Stimulated activated CD8-positive, alpha-beta memory T cell treated with anti-CD3 and anti-CD28 coated beads, Interleukin-7, amount 100 ng/mL, for 24 hours (primary cell): ENCODE measurements around the gene ABLIM2.

Source experiments
- DNase-seq: peaks from one replicate; pipeline ENCODE4 v3.0.0-alpha.2; 2020; ENCODE audit warnings: low read depth

ABLIM2 gene

DNA sequence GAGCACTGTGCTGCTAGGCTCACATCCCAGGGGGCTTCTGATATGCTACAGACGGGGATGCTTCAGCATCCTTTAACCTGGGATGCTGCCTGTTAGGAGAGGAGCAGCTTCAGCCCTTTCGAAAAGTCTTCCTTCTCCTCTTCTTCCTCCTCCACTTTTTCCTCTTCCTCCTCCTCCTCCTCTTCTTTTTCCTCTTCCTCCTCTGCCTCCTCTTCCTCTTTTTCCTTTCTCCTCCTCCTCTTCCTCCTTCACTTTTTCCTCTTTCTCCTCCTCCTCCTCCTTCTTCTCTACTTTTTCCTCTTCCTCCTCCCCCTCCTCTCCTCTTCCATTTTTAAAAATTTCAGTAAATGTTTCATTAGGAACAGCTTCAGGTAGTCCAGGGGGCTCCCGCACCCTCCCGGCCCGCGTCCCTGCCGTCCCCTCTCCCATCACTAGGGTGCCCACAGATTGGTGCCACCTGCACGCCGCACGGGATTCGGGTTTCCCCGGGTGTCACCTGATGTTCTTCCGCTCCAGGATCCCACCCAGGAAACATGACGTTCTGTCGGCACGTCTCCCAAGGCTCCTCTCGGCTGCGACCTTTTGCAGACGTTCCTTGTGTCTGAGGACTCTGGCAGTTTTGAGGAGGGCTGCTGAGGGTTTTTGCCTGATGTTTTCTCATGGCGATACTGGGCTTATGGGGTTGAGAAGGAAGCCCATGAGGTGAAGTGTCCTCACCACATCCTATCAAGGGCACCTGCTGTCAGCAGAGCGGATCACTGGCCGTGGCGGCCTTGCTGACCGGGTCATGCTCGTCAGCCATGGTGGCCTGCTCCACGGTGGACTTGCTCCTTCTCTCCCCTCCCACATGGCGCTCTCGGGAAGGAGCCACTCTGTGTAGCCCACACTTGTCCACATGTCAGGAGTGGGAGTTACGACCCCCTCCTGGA lies 135.6 kb downstream of the ABLIM2 start:
- no peak for DNase-seq

DNA sequence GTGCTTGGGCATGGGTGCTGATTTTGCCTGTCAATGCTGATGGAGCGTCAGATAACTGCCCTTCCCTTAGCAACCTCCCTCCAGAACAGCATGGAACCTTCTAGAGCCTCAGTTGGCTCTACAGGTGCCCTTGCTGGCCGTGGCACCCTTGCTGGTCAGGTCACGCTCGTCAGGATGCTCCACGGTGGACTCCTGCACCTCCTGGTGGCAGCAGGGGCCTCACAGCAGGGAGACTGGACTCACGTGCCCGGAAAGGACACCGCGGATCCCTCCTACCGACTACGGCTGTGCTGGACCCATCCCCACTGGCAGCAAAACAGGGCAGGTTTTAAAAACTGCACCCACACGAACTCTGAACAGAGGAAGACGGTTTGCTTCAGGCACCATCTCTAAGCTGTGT lies 136.8 kb downstream of the ABLIM2 start:
- DNase-seq = no peak

DNA sequence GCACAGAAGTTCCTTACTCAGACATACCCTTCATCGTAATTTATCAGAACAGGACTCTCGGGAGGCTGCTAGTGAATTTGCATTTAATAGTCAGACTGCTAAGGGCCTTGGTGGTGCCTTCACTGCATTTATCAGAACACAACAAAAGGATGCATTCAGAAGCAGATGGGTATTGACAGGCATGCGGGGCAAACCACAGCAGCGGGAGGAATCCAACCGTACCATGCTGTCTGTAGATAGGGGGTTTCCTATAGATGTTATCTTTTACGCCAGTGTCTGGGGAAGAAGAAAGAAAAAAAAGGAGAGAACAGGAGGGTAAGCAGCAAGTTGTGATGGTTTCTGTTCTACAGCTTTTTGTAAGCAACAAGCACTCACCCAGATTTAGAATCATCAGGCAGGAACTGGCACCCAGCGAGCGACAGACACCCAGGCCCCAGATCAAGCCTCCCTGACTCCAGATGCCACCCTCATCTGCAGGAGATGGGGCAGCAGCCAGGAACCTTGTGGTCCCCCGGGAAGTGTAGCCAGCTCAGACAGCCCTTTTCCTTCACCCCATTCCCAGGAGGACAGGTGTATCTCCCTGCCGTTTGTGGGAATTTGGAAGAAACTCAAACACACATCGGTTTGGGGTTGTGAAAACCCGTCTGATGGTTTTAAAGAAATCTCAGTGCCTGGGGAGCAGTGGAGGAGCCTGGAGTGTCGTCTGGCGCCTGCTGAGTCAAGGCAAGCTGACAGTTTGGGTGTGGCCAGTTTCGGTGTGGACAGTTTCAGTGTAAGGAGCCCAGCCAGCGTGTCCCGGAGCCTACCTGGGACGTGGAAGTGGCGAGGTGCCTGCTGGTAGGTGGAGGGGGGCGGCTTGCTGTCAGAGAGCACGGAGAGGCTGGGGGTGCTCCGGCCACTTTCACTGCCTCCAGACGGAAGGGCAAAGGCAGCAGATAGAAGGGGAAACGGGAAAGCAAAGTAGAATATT lies 138.9 kb downstream of the ABLIM2 start:
- no peak for DNase-seq

DNA sequence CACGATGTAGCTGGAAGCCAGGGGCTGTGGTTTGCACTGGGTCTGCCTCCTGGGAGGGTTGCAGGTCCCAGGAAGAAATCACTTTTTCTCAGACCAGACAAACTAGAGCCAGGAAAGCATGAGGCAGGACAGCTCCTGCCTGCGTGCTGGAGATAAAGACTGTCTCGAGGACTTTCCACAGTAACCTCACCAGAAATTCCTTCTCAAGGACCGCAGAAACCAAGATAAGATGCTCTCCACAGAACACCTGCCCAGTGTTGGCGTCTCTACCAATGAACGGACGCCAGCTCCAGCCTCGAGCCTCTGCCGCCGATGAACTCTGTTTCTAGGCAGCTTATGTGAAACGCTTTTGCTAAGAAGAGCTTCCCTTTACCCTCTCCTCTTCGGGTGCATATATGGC lies 142.1 kb downstream of the ABLIM2 start:
- no peak for DNase-seq

DNA sequence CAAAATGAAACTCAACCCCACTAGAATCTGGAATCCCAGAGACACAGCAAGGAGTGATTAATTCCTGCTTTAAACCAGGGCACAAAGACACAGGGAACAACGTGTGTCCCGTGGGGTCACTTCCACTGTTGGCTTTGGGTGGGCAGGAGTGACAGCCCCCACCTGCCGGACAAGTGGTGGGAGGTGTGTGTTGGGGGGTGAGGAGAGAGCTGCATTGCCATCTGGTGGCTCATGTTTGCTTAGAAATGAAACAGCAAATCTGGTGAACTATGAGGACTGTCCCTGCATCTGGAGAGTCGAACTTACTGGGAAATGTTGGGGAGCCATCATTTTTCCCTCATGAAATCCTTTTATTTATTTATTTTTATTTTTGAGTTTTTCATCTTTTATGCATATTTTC lies 143.1 kb downstream of the ABLIM2 start:
- DNase-seq = no peak

DNA sequence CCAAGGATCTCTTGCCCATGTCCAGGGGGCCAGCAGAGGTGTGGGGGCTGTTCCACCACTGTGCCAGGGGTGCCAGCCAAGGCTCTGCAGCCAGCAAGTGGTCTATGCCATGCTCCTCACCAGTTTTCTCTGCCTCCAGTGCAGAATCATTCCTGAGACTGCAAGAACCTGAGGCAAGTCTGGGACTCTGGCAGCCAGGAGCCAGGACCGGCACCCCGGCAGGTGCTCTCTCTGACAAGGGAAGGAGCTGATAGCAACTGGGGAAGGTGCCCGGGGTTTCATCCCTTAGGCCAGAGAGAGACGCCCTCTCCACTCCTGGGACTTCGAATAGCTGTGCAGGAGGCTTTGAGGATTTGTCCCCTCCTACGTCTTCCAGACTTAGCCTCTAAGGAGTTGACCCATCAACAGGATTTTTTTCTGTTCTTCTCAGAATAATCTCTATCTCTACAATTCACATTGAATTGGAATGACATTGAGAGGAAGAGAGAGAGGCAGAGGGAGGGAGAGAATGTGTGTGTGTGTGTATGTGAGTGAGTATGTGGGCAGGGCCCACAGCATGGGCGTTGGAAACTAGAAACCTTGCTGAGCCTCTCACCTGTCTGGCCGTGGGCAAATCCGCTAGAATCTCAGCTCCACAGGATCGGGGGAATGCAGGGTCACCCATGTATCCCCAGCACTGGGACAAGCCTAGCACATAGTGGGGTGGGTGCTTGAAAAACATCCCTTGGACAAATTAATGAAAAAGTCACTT lies 144.5 kb downstream of the ABLIM2 start:
- no peak for DNase-seq

DNA sequence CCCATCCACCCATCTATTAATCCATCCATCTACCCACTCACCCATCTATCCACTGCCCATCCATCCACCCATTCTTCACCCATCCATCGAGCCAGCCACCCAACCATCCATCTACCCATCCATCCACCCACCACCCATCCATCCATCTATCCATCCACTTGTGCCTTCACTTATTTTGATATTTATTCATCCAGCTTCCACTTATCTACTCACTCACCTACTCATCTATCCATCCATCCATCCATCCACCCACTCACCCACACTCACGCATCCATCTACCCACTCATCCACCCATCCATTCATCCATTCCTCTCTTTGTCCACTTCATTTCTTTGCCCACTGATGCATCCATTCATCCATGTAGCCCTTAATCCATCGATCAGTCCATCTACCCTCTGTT lies 146.1 kb downstream of the ABLIM2 start:
- DNase-seq = no peak

DNA sequence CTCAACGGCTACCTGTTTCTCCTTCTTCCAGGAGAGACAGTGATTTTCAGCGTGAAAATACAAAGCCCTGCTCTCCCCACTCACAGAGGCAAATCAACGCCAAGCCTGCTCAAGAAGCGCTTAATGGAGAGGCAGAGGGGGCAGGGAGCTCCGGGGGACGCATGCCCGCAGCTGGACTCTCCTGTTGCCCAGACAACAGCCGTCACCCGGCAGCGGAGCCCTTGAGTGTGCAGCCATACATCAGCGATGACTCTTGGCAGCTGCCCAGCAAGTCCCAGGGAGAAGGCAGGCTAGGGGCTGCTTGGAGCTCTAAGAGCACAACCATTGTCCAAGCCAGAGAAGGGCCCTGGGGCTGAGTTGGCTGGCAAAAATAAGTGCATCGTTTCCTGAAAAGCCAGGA lies 148.0 kb downstream of the ABLIM2 start:
- no peak for DNase-seq

DNA sequence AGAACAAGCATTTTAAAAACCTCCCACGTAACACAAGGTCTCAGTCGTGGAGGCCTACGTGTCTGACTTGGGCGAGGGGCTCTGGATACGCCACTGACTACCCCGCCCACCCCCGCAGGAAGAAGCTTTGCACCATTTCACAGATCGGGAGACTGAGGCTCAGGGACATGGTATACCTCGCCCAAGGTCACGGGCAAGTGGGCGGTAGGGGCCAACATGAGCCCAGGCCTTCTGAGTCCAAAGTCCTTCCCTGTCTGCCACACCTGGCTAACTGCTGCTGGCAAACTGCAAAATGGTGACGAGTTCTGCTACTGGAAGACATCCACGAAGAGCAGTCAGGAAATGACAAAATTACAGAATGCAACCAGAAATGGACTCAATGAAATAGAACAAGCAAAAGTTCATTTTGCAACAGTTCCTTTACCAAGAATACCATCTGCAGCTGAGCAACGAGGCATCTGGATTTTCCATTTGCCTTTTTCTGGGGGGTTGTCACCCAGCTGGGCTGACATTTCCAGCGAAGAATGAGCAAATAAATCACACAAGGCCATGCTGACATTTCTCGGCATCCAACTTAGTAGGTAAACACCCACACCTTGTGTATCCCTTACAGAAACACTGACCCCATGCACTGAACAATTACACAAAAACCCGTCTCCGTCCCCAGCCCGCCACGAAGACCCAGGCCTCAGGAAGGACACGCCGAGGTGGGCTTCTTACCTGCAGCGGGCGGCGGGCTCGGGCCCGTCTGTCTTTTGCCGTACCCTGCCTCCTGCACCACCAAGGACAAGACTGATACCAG lies 148.7 kb downstream of the ABLIM2 start:
- DNase-seq = no peak

DNA sequence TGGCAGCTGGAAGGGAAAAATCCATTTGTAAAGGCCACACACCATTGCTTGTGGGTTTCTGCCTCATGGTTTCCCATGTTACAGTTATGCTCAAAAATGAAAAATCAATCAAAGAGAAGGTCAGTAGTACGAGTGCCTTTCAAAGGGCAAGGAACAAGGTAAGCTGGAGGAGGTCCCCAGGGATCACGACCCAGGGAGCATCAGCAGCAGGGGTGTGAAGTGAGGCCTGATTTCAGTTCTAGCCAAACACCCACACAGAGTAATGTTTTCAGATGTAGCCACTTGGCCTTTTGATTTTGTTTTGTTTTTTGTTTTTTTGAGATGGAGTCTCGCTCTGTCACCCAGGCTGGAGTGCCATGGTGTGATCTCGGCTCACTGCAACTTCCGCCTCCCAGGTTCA lies 149.5 kb downstream of the ABLIM2 start:
- no peak for DNase-seq

DNA sequence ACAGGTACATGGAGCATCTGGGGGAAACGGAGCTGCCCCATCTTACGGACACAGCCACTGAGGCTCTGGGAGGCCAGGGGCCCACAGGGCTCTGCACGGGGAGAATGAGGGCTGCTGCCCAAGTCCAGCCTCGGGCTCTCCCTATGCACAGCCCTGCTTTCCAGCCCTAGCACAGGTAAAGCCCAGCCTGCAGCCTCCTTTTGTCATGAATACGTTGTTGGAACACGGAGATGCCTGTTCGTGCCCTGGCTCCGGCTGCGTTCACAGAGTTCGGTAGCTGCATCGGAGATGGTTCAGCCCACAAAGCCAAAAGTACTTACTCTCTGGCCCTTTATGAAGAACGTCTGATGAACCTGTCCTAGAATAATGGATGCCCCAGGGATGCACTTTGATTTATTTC lies 150.2 kb downstream of the ABLIM2 start:
- DNase-seq = no peak

DNA sequence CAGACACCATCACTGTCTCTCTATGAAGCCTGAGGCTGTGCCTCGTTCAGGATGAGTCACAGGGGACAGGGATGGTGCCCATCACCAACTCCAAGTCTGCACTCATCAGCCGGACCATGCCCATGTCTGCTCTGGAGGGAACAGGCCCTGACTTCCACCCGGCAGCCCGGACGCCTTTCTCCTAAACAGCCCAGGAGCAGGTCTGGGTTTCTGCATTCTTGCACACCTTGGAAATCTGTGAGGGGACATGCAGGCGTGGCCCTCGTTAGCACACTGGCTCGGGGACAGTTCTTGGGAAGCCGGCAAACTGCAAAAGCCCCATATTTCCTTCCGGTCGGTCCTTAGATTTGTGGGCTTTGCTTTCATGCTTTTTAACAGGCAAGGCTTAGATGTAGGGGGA lies 151.0 kb downstream of the ABLIM2 start:
- DNase-seq = no peak

DNA sequence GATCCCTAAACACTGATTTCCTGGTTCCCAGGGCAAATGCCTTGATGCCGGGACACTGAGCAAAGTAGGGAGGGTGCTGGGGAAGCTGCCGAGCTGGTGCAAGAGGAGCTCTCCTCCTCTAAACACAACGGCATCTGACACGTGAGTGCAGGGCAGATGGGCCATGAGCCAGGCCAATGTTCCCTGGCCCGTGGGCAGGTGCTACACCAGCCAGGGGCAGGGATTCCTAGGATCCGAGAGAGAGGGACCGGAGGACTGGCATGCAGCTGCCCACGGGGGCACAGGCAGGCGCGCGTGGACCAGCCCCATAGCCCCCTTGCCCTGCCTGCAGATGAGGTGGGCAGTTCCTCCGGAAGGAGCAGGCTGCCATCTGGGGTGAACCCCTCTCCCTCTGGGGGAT lies 152.1 kb downstream of the ABLIM2 start:
- no peak for DNase-seq

DNA sequence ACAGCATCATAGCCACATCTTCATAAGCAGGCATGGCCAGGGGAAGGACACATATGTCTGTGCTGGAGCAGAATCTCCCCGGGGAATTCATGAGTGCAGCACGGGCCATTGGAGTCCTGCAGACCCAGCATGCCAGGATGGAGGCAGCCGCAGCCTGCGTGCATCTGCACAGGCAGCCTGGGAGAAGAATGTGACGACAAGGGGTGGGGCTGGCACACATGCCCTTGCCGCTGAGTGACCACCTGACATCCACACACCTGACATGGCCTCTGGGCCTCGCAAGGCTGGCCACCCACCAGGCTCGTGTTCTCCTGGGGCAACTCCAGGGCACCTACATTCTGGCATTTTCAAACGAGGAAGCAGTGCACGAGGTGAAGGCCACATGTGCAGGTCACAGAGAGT lies 152.8 kb downstream of the ABLIM2 start:
- no peak for DNase-seq

DNA sequence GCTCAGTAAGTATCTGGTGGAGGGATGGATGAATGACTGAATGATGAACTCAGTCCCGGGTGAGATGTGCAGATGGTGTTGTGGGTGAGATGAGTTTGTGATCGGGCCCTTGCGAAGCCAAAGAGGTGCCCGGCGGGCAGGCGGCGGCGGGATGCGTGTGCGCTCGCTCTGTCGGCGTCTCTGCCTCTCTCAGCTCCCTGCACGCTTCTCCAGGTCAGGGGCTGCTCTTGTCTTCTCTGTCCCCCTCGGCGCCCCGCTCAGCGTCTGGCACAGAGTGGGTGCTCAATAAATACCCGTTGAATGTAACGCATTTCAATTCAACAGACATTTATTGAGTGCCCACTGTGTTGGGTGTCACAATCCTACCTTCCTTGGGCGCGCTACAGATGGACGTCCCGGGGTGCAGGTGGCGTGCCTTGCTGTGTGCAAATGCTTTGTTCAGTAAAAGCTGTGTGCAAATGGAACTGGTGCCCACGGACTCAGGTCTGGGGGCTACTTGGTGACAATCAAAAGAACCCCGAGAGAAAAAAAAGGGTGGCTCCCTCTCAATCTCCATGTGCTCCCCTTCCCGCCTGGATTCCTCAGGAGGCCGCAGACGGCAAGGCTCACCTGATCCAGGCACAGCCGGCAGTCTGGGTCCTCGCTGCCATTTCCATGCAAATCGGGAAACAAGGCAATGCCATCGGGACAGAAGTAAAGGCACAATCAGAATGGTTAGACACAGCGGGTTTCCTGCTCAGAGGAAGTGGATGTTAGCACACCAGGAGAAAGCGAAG lies 153.4 kb downstream of the ABLIM2 start:
- no peak for DNase-seq

DNA sequence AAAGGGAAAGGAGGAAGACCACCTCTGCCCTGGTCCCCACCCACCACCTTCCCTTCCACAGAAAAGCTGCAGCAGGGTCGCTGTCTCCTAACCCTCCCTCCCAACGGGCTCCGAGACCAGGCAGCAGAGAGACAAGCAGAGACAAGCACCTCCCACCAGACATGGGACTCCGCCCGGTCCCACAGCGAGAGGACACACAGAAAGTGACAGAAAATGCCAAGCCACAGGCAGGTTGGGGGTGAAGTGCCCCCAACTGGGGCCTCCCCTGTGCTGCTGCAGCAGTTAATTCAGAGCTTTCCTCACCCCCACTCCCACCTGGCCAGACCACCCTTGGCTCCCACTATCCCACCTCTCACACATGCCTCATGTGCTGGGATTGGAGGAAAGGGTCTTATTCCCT lies 154.5 kb downstream of the ABLIM2 start:
- DNase-seq = no peak

DNA sequence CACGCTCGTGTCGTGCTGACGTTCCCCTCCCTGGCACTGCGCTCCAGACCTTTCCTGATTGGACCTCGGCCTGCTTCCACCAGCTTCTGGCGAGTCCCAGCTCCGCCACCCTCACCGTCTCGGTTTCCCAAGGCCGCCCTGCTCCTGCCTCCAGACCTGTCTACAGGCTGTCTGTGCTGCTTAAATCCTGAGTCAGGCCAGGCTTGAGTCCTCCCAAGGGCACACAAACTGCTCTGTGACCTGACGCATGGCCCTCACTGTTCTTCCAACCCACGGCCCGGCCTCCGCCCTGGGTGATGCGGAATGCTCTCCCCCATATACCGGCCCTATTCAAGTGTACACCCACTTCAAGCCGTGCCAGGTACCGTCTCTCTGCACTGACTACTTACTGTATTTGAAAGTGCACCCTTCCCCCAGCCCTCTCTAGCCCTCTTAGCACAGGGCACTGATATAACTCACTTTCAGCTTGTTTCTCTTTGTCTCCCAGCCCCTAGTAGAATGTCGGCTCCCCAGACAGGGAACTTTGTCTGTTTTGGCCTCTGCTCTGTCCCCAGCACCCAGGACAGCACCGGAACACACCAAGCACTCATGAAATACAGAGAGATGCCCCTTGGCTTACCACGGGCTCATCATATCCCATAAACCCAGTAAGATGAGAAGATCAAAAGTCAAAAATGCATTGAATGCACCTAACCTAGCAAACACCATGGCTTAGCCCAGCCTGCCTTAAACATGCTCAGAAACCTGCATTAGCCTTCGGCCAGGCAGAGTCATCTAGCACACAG lies 155.9 kb downstream of the ABLIM2 start:
- no peak for DNase-seq

DNA sequence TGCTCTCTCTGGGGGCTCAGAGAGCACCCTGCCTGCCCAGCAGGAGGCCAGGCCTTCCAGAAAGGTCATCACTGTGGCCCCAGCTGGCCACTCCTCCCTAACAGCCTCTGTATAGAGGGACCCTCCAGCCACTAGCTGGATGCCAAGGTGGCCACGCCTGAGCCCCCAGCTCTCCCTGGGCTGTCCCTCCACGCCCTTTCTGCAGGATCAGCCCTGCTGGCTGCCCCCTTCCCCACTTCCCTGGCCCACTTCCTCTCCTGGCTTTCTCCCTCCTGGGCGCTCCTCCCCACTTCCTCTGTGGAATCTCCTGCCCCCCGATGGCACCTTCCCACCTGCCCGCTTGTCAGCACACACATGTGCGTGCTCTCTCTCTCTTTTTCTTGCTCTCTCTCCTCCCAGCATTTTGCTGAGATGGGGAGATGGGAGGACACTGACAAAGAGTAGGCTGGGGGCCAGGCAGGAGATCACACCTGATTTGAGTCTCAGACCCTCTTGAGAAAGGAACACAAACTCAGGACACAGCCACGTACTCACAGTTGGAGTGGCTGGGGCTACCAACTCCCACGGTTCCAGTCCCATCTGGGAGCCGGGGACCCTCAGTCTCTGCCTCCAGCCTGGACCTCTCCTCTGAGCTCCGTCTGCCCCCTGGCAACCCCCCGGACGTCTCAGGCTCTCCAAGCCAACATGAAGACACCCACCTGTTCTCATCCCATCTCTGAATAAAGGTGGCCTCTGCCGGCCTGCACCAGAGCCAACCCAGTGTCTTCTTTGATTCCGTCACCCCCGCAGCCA lies 156.9 kb downstream of the ABLIM2 start:
- DNase-seq = no peak
